ENCODE data around the gene PAX8.

GRCh38 chr2:113251118-113251517 is 27.6 kb downstream of the PAX8 start:
- TF ChIP-seq TCF12 (IDR thresholded peaks at IDR 0.05; ENCODE audit: low read depth) (no peak), REST (IDR thresholded peaks at IDR 0.05; ENCODE audit: low read depth) (no peak), EP300 (IDR thresholded peaks at IDR 0.05; ENCODE audit: borderline replicate concordance) (no peak), EGR1 (IDR thresholded peaks at IDR 0.05) (no peak), CEBPB (IDR thresholded peaks at IDR 0.05) (no peak), RAD21 (IDR thresholded peaks at IDR 0.05; ENCODE audit: low read depth) (no peak), YY1 (IDR thresholded peaks at IDR 0.05; ENCODE audit: low read depth) (no peak), USF1 (IDR thresholded peaks at IDR 0.05) (no peak), FOXM1 (IDR thresholded peaks at IDR 0.05; ENCODE audit: borderline replicate concordance, low read depth) (no peak), TAF1 (IDR thresholded peaks at IDR 0.05; ENCODE audit: low read depth) (no peak), ZBTB7A (IDR thresholded peaks at IDR 0.05; ENCODE audit: low read depth) (no peak)
